NOMO-1 (cell line): ENCODE results near the gene CNOT6L.

Source experiments
- DNase-seq, 2 experiments: peaks; one replicate each; lab custom pipeline; 2025; ENCODE audit not compliant: unreplicated experiment in 2 of 2; lab: John Stamatoyannopoulos, UW

The CNOT6L gene

DNA sequence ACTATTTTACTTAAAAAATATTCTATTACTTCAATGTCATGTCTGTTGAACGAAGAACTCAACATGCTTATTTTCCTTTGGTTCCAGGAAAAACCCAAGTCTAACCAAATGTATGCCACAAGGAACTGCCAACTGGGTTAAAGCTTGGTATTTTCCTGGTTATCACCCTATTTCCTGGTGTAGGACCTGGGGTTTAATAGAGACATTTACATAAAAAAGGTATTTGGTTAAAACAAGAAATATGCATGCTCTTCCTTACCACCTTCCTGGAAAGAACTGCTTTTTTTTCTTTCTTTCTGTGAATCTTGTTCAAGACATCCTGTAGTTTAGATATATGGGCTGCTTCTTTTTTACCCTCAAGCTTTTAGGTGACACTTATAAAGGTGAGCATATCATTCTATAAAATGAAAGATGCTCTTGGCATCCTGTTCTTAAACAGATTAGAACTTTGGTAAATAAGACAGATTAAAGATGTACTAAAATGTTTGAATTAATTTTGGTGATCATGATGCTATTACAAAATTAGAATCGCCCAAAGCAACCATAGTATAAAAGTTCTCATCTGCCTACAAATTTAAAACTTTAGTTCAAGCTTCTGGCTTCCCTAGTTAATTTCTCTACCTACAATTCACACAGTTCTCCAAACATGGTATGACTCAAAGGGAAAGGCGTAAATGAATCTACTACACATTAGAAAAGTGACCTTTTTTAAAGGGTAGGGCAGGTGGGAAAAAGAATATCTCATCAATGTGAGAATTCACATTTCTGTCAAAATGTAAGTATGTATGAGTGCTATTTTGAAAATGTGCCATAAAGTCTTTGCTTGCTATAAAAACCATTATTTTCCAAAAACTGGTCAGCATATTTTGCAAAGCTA is 103.5 kb downstream of the CNOT6L start:
- DNase-seq: no peak

DNA sequence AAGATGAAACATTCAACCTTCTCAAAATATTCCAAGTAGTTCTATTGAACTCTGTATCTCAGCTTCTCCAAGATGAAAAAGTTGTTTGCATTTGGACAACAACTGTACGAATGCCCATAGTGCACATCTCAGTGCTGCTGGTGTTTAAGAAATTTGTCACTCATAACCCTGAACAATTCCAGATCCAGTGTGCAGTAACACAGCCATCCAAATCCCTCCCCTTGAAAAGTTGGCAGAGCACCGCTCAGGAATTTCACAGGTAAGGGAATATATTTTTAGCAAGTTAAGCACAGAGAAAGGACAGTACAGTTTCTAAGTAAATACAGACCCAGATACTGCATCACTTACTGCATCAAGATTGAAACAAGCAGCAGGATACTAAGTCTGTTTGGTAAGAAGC is 104.7 kb downstream of the CNOT6L start:
- DNase-seq: no peak

DNA sequence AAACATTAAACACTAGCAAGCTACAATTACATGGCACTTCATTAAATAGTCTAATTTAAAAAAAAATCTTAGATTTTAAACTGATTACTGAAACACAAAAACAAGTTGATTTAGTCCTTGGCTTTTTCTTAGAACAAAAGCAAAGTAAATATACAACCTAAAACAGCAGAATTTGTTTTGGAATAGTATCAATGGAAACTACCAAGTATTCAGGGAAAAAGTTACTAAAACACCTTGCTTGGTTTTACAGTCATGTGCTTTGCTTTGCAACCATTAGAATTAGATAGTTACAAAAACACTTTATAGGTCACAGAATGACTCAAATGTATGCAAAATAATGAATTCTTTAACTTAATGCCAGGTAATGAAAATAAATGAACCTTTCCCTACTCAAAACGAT is 105.3 kb downstream of the CNOT6L start:
- DNase-seq: no peak

DNA sequence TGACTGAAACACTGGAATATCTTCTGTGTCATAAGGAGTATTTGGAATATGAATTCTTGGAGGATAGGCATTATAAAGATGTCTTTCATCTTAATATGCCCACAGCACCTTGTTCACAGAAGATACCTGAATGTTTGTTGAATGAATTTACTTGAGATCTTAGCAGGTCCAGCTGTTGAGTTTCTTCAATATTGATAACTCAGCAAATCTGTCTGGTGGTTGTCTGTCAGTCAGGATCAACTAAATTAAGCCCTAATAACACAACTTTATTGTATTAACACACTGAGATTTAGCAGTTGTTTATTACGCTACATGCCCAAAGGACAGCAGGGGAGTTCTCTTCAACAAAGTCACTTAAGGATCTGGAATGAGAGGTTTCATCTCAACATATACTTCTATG is 106.5 kb downstream of the CNOT6L start:
- DNase-seq: no peak

DNA sequence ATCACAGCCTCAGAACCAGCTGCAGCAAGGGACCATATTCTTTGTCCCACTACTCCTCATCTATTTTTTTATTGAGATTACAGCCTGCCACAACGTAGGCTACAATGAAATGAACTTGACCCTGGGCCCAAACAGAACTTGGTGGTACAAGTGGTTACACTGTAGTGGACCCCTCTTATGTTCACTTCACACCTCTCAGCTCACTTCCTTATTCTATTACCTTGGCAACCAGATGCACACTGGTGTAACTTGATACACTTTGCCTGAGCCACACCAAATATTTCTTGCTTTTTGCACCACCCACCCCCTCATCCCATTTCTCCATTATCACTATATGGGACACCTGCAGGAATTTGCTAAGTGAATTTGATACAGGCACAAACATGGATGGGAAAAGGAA is 107.7 kb downstream of the CNOT6L start:
- no peak for DNase-seq

DNA sequence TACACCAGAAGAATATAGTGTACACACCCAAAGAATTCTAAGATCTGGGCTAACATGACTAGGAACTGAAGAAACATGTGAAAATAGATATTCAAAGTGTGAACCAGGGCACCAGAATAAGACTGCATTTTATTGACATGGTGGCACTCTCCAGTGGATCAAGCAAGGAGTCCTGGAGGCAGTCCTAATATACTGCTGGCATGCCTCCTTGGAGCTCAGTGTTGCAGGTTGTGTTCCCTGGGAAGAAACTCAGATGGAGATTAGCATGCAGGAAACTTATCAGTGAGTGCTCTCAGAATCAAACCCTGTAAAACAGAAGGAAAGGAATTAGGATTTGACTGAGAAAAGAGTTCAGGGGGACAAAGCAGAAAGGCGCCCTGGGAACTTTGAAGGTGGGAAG is 108.5 kb downstream of the CNOT6L start:
- DNase-seq: no peak

DNA sequence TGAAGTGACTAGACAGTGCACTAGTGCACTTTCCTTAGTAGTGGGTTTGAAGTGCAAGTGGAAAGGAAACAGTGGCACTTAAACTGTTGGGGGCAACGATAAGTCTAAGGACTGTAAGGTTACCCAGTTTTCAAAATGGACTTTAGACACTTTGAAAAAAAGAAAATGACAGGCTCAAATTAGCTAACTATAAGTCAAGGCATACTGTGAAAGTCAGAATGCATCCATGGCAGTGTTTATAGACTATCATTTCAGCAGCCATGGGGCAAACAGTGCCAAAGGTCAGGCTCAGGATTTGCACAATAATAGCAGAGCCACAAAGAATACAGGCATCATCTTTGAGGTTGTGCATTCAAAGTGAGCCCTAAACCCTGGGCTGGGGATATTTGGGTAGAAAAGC is 109.1 kb downstream of the CNOT6L start:
- no peak for DNase-seq

DNA sequence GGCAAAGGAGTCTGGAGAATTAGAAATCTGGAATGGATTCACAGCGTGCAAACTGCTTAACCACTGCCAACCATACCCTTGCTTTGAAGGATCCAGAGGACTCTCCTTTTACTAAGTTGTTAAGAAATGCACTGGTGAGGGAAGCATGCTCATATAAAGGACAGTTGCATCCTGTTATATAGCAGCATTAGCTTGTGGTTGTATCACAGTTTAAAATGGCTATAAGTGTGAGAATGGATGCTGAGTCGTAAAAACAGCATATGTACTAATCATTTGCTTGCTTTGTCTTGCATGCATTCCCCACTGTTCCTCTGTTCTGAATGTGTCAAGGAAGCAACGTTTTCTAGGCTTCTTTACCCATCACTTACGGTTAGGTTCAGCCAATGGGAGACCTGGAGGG is 112.5 kb downstream of the CNOT6L start:
- DNase-seq: no peak

DNA sequence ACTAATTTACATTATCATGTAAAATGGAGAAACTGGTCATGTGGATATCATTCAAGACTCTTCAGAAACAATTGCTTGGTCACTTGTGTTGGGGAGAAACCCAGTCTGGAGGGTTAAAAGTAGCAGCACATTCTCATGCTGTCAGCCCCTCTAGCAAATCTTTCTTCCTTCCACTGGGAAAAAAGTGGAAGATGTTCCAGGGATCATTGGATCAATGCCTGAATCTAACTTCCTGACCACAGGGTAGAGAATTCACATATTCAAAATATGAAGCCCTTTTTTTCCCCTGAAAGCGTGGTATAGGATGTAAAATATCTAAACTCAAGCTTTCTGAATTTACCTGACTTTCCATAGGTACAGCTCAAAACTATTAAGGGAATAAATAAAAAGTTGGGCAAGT is 115.5 kb downstream of the CNOT6L start:
- no peak for DNase-seq

DNA sequence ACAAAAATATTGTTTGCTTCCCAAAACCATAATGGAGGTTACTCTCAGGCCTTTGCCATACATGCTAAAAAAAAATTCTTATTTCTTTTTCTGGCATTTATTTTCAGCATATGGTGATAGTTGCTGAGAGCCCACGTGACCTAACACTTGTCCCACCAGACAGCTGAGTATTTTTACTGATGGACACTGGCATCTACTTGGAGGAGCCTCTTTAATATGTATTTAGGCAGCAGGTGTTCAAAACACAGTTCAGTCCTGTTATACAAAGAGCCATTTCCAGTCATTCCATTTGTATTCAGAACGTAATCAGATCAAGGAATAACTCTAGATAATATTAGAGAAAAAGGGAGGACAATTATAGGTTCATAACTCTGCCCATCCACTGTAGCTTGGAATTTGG is 118.0 kb downstream of the CNOT6L start:
- no peak for DNase-seq

DNA sequence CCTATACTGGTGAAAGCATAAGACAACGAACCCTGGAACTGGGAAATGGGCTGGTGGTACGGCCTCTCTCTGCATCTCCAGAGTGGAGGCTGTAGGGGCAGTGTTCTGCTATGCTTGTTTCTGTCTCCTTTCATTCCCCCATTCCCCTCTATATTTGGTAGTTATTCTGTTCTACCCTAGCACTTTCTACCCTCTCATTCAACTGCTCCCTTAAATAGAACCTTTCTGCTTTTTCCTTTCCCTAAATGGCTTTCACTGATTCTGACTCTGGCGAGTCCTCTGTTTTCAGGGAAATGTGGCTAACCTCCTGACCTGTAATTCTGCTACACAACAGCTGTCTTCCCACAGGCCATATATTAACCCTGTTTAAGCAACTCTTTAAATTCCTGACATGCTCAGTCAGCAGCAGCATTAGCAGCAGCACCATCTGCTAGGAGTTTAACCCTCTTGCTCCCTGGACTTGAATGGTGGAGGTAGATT is 119.4 kb downstream of the CNOT6L start:
- DNase-seq: no peak

DNA sequence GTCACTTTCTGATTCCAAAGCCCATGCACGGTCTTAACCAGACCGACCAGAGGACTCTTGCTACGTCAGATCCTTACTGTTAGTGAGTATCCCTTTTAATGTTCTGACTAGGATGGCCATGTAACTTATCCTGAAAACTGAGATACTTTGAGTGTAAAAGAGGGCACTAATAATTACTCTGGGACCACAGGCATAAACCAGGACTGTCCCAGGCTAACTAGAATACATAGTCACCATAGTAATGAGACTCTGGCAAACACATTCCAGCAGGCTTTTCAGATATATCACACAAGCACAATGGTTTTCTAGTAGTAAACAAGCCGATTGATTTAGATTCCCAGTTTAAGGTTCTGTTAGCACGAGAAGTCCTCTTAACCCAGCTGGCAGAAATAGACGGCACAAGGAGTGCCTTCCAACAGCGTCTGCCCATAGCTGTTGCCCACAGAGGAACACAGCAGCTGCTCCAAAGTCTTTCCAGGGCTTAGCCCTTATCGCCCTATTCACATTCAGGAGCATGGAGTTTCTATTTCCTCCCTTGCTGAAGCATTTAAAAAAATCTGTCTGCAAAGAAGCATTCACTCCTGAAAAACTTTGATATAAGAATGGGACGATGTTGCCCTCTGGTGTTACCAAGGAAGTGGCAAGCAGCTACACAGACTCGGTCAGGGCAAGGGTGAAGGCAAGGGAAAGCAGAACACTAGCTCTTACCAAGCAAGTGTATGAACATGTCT is 121.1 kb downstream of the CNOT6L start:
- no peak for DNase-seq

DNA sequence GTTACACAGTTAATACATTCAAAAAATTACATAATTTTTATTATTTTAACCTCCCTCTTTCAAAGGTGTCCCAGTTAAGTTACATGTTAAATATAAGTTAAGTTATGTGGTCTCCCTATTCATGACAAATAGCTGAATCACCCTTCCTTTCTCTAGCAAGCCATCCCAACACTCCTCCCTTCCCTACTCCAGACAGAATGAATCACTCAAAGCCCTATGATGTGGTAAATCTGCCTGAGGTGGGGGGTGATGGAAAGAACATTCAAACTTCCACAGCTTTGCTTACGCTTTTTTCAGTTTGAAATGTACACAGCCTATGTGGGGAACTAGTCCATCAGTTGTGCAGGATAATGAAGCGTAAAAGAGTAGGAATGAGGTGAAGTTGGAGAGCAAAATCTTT is 123.4 kb downstream of the CNOT6L start:
- no peak for DNase-seq

DNA sequence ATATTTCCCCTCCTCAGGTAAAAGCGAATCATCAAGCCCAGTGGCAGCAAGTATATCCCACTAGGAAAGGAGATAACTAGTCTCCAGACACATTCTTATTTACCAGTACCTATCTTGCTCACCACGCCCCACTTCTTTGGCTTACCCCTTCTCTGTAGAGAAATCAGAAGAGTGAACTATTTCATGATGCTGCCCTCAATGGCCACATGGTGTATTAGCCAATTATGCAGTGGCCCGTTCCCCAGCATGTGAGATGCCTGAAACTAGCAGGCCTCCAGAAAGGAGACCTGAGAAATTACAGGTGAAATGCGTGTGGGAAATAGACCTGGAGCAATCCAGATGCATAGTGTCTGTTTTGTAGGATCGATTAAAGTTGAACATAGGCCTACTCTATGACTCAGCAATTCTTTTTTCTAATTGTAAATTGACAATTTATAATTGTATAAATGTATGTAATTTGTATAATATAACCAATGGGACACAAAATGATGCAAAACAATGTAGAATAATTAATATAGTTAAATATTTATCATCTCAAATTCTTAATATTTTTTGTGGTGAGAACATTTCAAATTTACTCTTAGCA is 126.2 kb downstream of the CNOT6L start:
- DNase-seq: no peak

DNA sequence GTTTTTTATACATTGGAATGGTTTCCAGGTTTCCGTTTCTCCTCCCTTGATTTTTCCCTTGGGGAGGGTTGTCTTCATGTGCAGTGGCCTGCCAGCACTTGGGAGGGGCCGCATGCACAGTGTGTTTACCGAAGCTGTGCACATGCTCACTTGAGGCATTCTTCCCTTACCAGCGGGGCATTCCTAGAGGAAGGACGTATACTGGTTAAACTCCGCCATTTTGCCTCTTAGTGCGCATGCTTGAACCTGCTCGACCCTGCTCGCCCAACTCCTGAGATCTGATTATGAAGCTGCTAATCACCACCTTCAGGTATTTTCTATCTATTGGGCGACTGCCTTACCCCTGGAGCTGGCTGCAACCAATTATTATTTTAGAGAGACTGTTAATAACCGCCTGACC is 137.4 kb downstream of the CNOT6L start:
- DNase-seq: no peak

DNA sequence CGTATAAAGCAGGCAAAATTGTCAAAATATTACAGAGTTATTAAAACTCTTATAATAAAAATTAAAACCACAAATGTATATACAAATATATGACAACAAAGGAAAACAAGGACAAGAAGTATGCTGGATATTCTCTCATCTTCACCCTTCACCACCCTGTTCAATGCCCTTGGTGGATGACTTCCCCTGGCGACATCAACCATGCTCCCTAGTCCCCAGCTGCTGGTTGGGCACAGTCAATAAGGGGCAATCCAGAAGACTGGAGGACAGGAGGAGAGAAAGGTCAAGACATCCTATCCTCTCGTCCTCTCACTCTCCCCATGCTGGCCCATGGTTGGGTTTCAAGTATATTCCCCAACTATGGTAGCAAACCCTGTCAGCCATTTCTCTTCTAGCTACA is 142.3 kb downstream of the CNOT6L start:
- DNase-seq: no peak

DNA sequence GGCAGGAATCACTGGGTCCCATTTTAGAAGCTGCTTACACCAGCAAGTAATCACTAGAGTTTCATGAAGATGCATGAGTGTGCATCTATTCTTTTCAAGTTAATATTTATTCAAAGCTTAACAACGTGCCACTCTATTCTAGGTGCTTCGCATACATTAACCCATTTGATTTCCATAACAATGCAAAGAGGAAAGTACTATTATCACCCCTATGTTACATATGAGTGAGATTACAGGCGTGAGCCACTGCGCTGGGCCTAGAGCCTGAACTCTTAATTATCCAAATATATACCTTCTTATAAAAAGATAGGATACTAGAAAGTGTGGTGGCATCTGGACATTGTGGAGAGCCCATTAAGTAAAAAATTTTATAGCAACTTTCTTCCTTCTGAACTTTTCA is 148.1 kb downstream of the CNOT6L start:
- DNase-seq: no peak

DNA sequence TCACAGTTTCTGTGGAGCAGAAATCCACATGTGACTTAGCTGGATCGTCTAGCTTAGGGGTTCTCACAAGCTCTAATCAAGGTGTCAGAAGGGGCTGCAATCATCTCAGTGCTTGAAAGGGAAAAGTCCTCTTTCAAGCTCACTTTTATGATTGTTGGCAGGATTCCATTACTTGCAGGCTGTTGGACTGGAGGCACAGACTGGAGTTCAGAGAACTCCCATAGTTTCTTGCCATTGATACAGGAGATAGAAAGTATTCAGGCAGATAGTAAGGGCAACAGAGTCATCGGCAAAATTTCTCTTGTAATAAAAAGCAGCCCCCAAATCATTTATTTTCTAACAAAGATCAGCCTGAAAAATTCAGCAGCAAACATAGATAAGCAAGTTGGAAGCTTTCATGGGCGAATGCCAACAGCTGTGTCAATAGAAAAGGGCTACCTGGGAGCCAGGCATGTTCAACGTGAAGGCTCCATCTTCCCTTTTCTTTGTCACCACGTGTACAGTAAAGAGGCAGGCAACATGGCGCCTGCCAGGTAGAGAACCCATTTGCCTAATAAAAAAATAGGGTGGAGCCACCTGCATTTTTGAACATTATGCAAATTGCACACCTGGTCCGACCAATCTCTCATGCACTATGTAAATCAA is 149.1 kb downstream of the CNOT6L start:
- DNase-seq: no peak

DNA sequence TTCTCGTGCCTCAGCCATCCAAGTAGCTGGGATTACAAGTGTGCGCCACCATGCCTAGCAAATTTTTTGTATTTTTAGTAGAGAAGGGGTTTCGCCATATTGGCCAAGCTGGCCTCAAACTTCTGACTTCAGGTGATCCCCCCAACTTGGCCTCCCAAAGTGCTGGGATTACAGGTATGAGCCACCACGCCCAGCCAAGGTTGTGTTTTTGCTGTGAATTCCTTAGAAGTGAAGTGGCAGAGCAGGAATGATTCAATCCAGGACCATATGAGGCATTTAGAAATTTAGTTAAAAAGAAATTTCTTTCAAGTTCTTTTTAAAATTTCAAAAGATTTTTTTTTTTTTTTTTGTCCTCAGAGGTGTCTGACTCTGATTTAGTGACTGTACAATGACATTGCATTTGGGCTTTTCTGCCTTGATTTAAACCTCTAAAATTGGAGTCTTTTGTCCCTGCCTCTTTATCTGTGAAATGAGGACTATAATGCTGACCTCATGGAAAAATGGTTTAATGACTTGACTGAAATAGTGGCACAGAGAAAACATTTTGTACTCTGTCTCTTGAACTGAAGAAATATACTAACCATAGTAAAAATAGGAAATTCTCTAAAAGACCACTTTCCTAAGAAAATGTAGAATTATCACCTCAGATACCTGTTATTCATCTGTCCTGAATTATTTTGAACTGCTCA is 153.6 kb downstream of the CNOT6L start:
- DNase-seq: no peak
